PC-3 (cell line): ENCODE measurements around the gene DCDC2B. TPM values are rescaled to one million over a fixed set of nuclear protein-coding genes. Genes with fewer than 3 reads are reported as not detected.

Experiments used
- ATAC-seq: fragments of 200-7000 bp; cut with Tn5 transposase; 2 replicates; pipeline ENCODE4 v1.9.1; 2020; ENCODE audit warnings: mild to moderate bottlenecking, moderate library complexity
- BruUV-seq: library from RNA; stranded (reverse); fragments of 400-500 nt; replicated peaks from 2 replicates; lab custom pipeline; 2021; lab: Mats Ljungman, UMichigan
- CTCF ChIA-PET: fragments of 300-600 bp; sonication (Branson Sonifier 250); formaldehyde crosslinking; loops from one replicate; lab custom pipeline; 2022; ENCODE audit warnings: antibody characterized with exemption; lab: Charles Lee
- POLR2A ChIA-PET: fragments of 300-600 bp; sonication (Branson Sonifier 250); formaldehyde crosslinking; loops from one replicate; lab custom pipeline; 2022; ENCODE audit warnings: antibody characterized with exemption; ENCODE audit not compliant: unreplicated experiment; lab: Charles Lee
- DNase-seq: peaks from one replicate; pipeline ENCODE4 v3.0.0-alpha.2; 2015
- H2AFZ ChIP-seq: fragments of 300-600 bp; sonication (generic); 2 replicates; pipeline ENCODE4 v1.6.0; 2016; ENCODE audit warnings: antibody characterized with exemption, low read length
- H3F3A ChIP-seq: fragments of 300-600 bp; sonication (generic); one replicate; pipeline ENCODE4 v1.6.0; 2017; ENCODE audit warnings: antibody characterized with exemption, low read length, control low read depth, mild to moderate bottlenecking; ENCODE audit not compliant: unreplicated experiment
- H3K27ac ChIP-seq: fragments of 300-600 bp; sonication (generic); 2 replicates; pipeline ENCODE4 v1.5.1; 2016; ENCODE audit warnings: mild to moderate bottlenecking, low read length
- H3K27me3 ChIP-seq: fragments of 300-600 bp; sonication (generic); 2 replicates; pipeline ENCODE4 v1.6.1; 2016; ENCODE audit warnings: low read length, mixed read lengths
- H3K36me3 ChIP-seq: fragments of 300-600 bp; sonication (generic); 2 replicates; pipeline ENCODE4 v1.6.1; 2016; ENCODE audit warnings: low read depth, mixed run types, low read length, mixed read lengths
- H3K4me1 ChIP-seq: fragments of 300-600 bp; sonication (generic); 2 replicates; pipeline ENCODE4 v1.5.1; 2016; ENCODE audit warnings: low read length; ENCODE audit not compliant: insufficient read depth
- H3K4me2 ChIP-seq: fragments of 300-600 bp; sonication (generic); 2 replicates; pipeline ENCODE4 v1.6.0; 2016; ENCODE audit warnings: low read length
- H3K4me3 ChIP-seq: fragments of 300-600 bp; sonication (generic); 2 replicates; pipeline ENCODE4 v1.5.1; 2016; ENCODE audit warnings: mild to moderate bottlenecking, low read length, mixed read lengths
- H3K79me2 ChIP-seq: fragments of 300-600 bp; sonication (generic); 2 replicates; pipeline ENCODE4 v1.6.1; 2017; ENCODE audit warnings: low read length, mixed read lengths
- H3K9ac ChIP-seq: fragments of 300-600 bp; sonication (generic); 2 replicates; pipeline ENCODE4 v1.6.0; 2016; ENCODE audit warnings: mild to moderate bottlenecking, low read length
- H3K9me2 ChIP-seq: fragments of 300-600 bp; sonication (generic); replicated peaks from 2 replicates; pipeline ENCODE4 v1.6.1; 2016; ENCODE audit warnings: mixed run types, low read length, mixed read lengths
- H3K9me3 ChIP-seq: fragments of 300-600 bp; sonication (generic); 2 replicates; pipeline ENCODE4 v1.6.1; 2016; ENCODE audit warnings: low read length, mixed read lengths
- H4K20me1 ChIP-seq: fragments of 300-600 bp; sonication (generic); 2 replicates; pipeline ENCODE4 v1.6.1; 2016; ENCODE audit warnings: low read length, mixed read lengths
- EZH2 ChIP-seq: fragments of 300-600 bp; sonication (generic); IDR thresholded peaks from one replicate; pipeline ENCODE4 v1.6.1; 2017; ENCODE audit warnings: antibody characterized with exemption, mild to moderate bottlenecking, low read length; ENCODE audit not compliant: unreplicated experiment
- EZH2phosphoT487 ChIP-seq: fragments of 300-600 bp; sonication (generic); IDR thresholded peaks from 2 replicates; pipeline ENCODE4 v1.6.1; 2018; ENCODE audit warnings: mild to moderate bottlenecking, antibody characterized with exemption, low read length, borderline replicate concordance
- intact Hi-C: fragments of 100-400 bp; cut with micrococcal nuclease; formaldehyde crosslinking; loops from 2 replicates; pipeline ENCODE4 v1.9.0; 2023
- total RNA-seq: library from RNA; depleted of rRNA; stranded (reverse); fragments of >200 nt; gene quantifications from 2 replicates; pipeline ENCODE4 v1.2.3, GENCODE V29; 2014
- TF ChIP-seq, protein P1 (sequence below): fragments of 300-600 bp; sonication (generic); conservative IDR thresholded peaks from 2 replicates; pipeline ENCODE4 v1.5.1; 2017; ENCODE audit warnings: antibody characterized with exemption, low read depth, mild to moderate bottlenecking, low read length

DCDC2B gene
- total RNA-seq, 1 experiment from 2014 or later: not detected

DNA sequence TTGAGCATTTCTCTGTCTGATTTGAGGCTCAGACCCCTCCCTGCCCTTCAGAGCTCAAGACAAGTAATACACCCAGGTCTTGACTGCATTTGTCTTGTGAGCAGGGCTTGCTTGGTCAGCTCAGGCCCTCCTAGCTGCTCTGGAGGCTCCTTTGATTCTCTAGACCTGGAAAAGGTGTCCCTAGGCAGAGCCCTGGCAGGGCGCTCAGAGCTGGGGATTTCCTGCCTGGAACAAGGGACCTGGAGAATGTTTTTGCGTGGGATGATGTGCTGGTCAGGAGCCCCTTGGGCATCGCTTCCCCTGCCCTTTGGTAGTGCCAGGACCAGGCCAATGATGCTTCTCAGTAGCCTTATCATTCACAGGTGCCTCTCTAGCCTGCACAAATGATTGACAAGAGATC lies 13.4 kb upstream of the DCDC2B start:
- Histone ChIP-seq H3K4me3 (no peak overlapping the region), H3K4me1 (peaks cover 9% of the 10 kb centered on the region), H2AFZ (no peak overlapping the region), H3K9ac (no peak overlapping the region), H3K79me2 (no peaks in the 10 kb centered on the region), H3K36me3 (peaks cover 59% of the 10 kb centered on the region), H3K9me2 (no peaks in the 10 kb centered on the region), H3K27me3 (no peaks in the 10 kb centered on the region), H3K27ac (no peak overlapping the region), H3K4me2 (no peak overlapping the region), H3F3A (no peaks in the 10 kb centered on the region), H4K20me1 (no peaks in the 10 kb centered on the region), H3K9me3 (no peaks in the 10 kb centered on the region)
- POLR2A ChIA-PET: no interaction called here
- TF ChIP-seq EZH2phosphoT487: no peak
- TF ChIP-seq, protein P1, sequence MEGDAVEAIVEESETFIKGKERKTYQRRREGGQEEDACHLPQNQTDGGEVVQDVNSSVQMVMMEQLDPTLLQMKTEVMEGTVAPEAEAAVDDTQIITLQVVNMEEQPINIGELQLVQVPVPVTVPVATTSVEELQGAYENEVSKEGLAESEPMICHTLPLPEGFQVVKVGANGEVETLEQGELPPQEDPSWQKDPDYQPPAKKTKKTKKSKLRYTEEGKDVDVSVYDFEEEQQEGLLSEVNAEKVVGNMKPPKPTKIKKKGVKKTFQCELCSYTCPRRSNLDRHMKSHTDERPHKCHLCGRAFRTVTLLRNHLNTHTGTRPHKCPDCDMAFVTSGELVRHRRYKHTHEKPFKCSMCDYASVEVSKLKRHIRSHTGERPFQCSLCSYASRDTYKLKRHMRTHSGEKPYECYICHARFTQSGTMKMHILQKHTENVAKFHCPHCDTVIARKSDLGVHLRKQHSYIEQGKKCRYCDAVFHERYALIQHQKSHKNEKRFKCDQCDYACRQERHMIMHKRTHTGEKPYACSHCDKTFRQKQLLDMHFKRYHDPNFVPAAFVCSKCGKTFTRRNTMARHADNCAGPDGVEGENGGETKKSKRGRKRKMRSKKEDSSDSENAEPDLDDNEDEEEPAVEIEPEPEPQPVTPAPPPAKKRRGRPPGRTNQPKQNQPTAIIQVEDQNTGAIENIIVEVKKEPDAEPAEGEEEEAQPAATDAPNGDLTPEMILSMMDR: no peak
- no peak for DNase-seq
- BruUV-seq: no TSS peak
- no peak for ATAC-seq
- intact Hi-C loops: no loop called here
- CTCF ChIA-PET: no interaction called here

DNA sequence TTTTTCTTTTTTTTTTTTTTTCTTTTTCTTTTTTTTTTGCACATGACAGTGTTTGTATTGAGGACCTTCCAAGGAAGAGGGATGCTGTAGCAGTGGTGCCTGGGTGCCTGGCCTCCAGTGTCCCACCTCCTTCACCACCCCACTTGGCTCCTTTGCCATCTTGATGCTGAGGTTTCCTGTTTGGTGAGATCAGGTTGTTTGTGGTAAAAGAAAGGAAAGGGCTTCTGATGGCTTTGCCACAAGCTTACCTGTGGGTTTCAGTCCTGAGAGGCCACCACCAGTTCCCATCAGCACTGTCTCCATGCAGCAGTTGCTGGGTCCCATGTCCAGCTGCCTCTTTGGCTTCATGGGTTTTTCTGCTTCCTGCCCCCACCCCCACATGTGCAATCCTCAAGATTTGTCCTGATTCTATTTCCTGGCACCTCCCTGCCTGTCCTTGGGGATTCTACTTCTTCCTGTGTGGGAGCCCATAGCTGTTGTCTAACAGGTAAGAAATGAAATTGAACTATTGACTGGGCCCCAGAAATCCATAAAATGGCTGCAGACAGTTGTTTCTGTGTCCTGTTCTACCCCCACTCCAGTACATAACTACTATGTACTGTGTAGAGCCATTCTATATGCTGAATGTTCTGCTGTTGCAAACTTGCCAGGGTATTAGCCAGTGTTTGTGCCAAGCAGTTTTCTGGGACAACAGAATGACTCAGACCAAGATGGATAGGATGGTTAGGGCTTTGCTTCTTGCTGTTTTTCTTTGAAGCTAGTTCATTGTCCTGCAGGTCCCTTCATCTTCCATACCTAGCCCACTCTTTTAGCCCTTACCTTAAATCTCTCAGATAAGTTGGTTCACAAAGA lies 12.7 kb upstream of the DCDC2B start:
- H3F3A ChIP-seq: no peaks in the 10 kb centered on the region
- H3K36me3 ChIP-seq: peaks cover 55% of the 10 kb centered on the region
- intact Hi-C loops: no loop called here
- ATAC-seq: no peak
- H3K27ac ChIP-seq: no peak overlapping the region
- H3K9me3 ChIP-seq: no peaks in the 10 kb centered on the region
- H3K9ac ChIP-seq: no peak overlapping the region
- TF ChIP-seq EZH2phosphoT487 (no peak), EZH2 (no peak)
- TF ChIP-seq, protein P1: no peak
- no peak overlapping the region for H3K4me2 ChIP-seq
- no peaks in the 10 kb centered on the region for H4K20me1 ChIP-seq
- H3K4me3 ChIP-seq: no peak overlapping the region
- no peak for DNase-seq
- H2AFZ ChIP-seq: no peak overlapping the region
- no peaks in the 10 kb centered on the region for H3K79me2 ChIP-seq
- no peaks in the 10 kb centered on the region for H3K9me2 ChIP-seq
- ChIA-PET POLR2A (interaction anchor here (0.6 to 0.7 kb wide), 2 partner anchors 139 to 483 kb away, joined by 3 to 7 read pairs; no protein-coding TSS in a partner anchor), CTCF (no interaction called here)
- H3K27me3 ChIP-seq: no peaks in the 10 kb centered on the region
- BruUV-seq: TSS peak; percentile 15
- peaks cover 11% of the 10 kb centered on the region for H3K4me1 ChIP-seq

DNA sequence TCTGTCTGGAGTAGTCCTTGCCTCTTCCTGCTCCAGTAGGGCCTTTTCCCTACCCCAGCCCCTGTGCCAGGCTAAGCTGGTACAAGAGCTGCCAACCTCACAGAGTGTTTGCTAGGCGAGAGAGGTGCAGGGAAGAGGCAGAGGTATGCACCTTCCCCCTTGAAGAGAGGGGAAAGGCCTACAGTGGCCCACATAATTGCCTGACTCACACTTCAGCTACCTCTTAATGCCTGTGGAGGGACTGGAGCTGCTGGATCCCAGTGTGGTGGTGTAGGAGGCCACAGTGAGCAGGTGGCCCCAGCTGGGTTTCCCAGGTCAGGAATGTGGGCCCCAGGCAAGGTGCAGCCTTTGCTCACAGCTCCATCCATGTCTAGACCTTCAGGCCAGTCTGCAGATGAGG lies 11.8 kb upstream of the DCDC2B start:
- Histone ChIP-seq H4K20me1 (no peaks in the 10 kb centered on the region), H3K79me2 (no peaks in the 10 kb centered on the region), H3K9ac (no peak overlapping the region), H3F3A (no peaks in the 10 kb centered on the region), H3K27me3 (no peaks in the 10 kb centered on the region), H3K9me3 (no peaks in the 10 kb centered on the region), H3K27ac (no peak overlapping the region), H3K36me3 (peaks cover 46% of the 10 kb centered on the region), H2AFZ (no peak overlapping the region), H3K9me2 (no peaks in the 10 kb centered on the region), H3K4me1 (peaks cover 11% of the 10 kb centered on the region), H3K4me3 (no peak overlapping the region), H3K4me2 (no peak overlapping the region)
- ATAC-seq (no peak), DNase-seq (no peak)
- POLR2A ChIA-PET: no interaction called here
- intact Hi-C loops: no loop called here
- CTCF ChIA-PET: interaction anchor here (0.6 kb wide), 1 partner anchor 65 kb away, joined by 3 read pairs; no protein-coding TSS in a partner anchor
- TF ChIP-seq EZH2phosphoT487: no peak
- no peak for TF ChIP-seq EZH2
- TF ChIP-seq, protein P1: no peak
- BruUV-seq: no TSS peak
